Activated CD4-positive, alpha-beta T cell treated with anti-CD3 and anti-CD28 coated beads, Interleukin-2, Interleukin-4, amounts not matched to agents 100 ng/mL and 50 ng/mL, durations not matched to agents 16 hours and 8 hours (primary cell): ENCODE results near the gene SLX9.
"Not testable (repeated sequence)": the region's sequence is repeated elsewhere in the genome, so short reads cannot be mapped to it uniquely, and the experiment has no call there.

Experiments
- DNase-seq: peaks from one replicate; pipeline ENCODE4 v3.0.0-alpha.2; 2020; ENCODE audit warnings: low spot score

The SLX9 gene

DNA sequence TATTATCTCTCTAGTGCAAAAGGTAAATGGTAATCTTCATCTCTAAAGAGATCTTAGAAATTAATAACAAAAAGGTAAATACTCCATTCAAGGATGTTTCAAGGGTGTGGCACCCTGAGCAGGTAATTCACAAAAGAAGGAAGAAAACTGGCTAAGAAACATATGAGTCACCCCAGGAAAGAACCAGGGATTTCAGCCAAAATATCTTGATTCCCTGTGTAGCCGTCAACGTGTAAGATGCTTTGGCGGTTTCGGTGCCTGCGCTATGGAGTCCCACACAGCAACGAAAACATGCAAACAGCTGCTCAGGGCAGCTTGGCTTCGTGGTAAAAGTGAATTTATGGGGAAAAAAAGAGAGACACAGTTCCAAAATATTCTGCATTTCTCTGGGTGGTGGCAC is 22.9 kb upstream of the SLX9 start:
- DNase-seq = no peak

DNA sequence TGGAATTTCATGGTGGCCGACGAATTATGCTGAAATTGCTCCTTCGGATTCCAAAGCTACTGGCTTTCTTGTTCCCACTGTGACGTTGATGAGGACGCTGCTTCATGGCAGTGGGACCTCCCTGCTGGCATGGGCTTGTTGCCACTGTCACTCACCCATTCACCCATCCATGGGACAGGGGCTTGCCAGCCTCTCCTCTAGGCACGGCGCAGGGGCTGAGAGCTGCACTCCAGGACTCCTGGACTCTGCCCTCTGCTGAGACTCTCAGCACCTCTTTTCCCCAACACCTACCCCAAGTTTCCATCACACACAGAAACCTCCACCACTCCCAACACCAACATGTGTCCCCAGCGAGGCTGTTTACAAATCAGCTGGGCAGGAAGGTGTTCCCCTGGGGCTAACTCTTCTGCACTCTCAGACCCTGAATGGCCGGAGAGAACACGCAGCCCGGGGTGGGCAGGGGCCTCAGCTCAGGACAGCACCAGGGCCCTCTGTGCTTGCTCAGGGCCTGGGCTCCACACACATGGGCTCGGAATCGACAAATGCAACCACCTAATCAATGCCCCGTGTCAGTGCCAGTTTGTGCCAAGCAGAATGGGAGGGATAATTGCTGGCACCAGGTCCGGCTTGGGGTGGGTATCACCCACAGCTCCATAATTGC is 22.3 kb upstream of the SLX9 start:
- DNase-seq = no peak

DNA sequence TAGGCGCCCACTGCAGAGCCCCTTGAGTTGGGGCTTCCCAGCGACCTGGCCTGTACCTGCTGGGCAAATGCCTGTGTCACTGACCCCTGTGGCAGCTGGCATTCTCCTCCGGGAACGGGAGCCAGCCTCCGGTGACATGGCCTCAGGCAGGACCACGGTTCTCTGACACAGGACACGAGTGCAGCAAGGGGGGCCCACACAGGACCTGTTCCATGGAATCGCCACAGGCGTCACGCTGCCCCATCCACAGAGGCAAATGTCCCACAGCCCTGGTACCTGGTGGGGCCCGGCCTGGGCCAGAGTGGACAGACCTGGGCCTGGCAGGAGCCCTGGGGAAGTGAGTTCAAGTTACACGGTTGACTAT is 21.7 kb upstream of the SLX9 start:
- DNase-seq = no peak

DNA sequence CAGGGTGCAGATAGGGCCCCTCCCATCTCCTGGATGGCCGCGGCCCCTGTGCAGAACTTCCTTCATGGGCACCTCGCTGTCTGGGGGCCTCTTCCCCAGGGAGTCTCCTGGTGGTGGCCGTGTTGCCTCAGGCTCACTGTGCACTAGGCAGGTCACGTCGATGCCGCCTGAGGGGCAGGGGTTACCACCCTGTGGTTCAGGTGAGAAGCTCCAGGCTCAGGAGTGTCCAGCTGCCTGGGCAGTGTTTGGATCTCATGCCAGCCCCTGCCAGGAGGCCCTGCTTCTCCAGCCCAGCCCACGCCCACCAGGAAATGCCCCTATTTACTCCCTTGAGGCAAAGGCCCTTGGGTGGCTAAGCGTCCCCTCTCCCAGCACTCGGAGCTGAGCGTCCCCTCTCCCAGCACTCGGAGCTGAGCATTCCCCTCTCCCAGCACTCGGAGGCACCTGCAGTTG is 21.2 kb upstream of the SLX9 start:
- DNase-seq = no peak

DNA sequence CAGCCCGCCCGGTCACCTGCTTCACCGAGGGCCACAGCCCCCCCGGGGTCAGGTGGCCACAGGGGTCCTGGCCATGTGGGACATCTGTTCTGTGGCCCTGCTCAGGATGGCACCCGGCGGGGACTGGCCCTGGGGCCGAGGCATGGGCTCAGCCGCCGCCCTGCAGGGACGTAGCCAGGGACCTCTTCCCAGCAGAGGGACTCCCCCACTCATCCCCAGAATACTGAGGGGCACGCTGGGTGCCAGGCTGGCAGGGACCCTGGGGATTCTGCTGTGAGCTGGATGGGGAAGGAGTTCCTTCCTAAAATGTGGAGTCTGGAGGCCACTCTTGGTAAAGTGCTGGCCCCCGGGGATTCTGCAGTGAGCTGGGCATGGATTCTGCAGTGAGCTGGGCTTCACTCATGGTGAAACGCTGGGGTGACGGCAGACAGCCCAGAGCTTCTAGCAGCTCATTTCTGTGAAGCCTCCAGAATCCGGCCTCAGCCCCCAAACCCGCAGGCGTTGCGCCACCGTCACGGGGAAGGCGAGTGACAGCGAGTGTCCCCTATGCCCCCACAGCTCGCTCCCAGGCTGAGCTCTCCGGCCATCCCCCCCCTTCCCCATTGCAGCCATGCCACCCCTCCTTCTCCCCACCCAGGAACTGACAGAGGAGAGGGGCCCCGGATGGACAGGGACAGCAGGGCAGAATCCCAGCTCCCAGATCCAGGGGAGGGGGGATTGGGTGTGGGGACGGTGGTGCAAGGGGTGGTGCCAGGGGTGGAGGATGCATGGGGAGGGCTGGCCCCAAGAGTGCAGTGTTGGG is 20.5 kb upstream of the SLX9 start:
- DNase-seq = no peak

DNA sequence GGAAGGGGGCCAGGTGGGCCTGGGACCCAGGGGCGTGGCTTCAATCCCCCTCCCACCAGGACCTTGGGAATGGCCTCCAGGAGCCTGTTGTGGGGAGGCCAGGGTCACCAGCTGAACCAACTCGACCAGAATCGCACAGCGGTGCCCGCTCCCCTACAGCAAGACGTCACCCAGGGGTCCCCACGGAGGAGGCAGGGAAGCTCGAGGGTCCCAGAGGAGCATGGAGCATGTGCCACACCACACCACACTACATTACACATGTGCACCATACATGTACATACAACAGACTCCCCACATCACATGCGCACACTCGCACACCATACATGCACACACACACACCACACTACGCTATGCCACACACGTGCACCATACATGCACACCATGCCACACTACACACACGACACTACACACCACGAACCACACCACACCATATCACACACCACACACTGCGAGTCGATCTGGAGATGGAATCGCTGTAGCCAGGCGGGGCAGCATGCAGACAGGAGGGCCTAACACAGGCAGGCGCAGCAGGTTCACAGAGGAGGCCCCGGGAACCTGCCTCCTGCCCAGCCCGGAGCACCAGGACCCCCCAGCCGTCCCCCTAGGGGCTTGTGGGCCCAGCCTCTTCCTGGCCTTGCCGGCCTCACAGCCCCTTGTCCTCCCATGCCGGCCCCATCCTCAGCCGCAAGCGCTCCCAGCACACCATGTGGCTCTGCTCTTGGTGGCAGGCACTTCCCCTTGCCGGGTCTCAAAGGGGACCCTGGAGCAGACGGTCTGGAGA is 19.7 kb upstream of the SLX9 start:
- no peak for DNase-seq

DNA sequence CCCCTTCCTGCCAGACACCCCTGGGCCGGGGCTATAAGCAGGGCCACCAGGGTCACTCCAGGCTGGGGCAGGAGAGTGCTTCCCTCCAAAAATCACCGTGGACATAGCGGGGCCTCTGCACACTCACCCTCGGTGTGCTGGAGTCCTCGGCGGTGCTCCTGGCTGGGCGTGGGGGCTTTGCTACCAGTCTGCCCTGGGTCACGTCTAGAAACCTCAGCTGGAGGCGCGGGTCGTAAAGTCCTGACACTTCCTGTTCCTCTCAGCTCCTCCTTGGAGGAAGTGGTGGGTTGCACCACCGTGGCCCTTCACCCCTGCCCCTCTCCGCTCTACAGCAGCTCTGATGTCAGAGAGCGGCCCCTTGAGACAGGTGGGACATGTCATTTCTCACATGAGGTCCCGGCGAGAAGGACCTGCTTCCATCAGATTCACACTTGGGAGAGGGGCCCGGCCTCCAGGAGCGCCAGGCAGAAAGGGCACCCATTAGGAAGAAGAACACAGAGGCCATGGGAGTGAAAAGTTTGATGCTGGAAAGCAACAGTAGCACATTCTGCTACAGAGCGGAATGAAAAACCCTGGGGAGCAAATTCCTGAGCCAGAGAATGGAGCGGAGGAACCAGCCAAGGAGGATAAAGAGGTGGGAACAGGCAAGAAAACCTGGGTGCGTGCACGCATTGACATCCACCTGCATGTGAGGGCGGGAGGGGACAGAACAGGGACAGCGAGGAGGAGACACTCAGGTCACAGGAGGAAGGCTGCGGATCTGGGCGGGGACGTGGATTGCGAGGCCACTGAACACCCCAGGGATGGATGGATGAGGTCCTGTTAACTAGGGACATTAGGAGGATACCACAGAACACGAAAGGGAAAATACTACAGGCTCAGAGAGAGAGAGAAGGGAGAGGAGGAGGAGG is 18.9 kb upstream of the SLX9 start, which contains the start of gene ITGB2:
ITGB2 (minus strand) TSS at position 206 of the 911 bp plus-strand sequence. CDS start 10,117 bp downstream, outside the sequence.
- peak; percentile 84 for DNase-seq

DNA sequence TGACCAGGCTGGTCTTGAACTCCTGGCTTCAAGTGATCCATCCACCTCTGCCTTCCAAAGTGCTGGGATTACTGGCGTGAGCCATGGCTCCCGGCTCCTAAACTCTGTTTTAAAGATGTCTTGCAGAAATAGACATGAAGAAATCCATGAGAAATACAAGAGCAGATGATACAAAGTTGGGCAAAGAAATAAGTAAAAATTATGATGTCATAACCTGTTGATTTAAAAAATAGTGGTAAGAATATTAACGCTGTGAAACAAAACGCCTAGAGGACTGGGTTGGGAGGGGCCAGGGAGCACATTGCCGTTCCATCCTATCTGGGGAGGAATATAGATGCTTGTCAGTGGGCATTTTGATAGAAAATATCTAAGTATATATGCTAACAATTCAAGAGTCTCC is 17.9 kb upstream of the SLX9 start:
- DNase-seq = no peak

DNA sequence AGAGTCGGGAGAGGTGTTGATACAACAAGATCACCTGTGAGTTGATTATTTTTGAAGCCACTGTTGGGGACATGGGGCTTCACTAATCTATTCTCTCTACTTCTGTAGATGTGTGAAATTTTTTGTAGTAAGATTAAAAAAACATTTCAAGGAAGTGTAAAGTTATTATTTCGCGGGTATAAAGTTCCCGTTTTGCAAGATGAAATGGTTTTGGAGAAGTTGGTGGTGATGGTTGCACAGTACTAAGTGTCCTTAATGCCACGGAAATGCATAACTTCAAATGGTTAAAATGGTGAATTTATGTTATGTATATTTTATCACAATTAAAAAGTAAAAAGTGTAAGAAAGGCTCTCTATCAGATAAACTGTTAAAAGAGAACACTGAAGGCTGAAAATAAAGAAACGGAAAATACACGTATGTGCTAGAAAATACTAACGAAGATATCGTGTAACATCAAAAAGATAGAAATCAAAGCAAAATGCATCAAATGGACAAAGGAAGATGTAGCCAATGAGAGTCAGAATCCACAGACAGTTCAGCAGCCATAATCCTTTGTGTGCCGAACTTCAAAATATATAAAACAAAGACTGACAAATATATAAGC is 16.2 kb upstream of the SLX9 start:
- DNase-seq = no peak

DNA sequence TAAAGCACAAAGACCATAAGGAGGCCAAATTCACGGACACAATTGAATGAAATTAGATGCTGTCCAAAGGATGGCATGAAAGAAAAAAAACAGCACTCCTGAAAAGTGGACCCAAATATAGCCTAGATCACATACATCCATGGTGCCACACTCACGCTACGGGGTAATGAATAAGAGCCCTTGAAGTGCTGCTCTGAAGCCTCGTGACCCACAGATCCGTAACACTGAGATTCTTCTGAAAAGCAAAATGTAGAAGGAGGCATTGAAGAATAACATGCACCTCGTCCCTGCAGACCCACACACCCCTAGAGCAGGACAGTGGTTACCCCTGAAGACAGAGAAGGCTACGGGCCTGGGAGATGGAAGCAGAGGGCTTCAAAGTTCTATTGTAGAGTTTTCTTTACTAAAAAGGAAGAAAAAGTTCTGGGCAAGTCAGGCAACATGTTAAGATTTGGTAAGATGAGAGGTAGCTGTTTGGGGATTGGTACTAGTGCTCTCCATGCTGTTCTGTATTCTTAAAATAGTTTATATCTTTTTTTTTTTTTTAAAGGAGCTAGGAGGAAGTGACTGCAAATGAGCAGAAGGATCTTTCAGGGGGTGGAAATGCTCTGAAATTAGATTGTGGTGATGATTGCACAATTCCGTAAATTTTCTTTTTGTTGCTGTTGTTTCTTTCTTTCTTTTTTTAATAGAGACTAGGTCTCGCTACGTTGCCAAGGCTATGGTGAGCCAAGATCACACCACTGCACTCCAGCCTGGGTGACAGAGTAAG is 15.0 kb upstream of the SLX9 start:
- no peak for DNase-seq

DNA sequence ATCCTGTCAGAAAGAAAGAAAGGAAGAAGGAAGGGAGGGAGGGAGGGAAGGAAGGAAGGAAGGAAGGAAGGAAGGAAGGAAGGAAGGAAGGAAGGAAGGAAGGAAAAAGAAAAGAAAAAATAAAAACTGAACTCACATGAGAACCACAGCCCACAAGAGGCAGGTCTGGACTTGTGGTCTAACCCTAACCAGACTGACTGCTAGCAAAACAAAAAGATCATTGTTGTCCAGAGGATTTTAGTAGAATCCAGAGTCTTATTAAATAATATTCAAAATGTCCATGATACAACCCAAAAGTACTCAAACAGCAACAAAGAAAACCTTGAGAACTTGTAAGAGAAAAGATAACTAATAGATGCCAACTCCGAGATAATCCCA is 14.5 kb upstream of the SLX9 start:
- no peak for DNase-seq

DNA sequence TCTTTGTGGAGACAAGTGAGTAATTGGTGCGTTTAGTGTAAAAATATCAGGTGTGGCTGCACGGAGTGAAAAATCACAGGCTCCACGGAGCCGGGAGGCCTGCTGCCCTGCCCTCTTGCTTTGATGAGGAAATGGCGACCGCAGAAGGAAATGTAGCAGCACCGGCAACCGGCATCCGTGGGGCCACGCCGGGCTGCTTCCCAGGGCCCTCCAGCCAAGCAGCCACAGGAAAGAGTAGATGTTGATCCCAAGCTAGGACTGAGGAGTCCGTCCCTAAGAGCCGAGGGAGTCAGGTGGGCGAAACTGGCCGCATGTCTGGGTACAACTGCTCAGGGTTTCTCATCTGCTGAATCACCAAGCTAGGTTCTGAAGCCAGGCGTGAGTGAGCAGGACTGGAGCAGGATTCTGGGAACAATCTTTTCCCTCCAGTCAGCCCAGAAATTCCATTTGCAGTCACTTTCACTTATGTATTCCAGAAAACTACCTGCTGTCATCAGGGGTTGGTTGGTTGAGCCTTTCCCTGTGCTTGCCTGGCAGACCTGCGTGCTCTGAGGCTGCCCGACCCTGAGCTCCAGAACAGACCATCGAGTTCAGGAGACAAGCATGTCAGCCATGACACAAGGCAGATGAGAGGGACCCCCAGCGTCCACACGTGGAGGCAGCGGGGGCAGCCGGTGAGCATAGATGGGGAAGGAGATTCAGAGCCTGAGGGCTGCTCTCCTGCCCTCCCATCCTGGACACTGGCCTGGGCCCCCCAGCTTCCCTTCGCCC is 13.3 kb upstream of the SLX9 start:
- DNase-seq = peak; percentile 50

DNA sequence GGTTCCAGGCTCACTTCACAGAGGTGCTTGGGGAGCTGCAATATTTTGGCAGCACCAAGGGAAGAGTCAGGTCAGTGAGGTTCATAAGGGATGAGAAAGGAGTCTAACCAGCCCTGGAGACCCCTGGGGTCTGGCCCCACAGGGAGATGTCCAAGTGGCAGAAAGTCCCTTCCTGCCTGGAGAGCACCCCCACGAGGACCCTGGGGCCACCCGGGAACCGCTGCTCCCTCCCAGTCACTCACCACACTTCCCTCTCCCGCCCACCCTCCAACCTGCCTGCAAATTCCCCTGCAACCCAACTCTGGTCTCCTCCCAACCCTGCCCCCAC is 12.6 kb upstream of the SLX9 start:
- no peak for DNase-seq

DNA sequence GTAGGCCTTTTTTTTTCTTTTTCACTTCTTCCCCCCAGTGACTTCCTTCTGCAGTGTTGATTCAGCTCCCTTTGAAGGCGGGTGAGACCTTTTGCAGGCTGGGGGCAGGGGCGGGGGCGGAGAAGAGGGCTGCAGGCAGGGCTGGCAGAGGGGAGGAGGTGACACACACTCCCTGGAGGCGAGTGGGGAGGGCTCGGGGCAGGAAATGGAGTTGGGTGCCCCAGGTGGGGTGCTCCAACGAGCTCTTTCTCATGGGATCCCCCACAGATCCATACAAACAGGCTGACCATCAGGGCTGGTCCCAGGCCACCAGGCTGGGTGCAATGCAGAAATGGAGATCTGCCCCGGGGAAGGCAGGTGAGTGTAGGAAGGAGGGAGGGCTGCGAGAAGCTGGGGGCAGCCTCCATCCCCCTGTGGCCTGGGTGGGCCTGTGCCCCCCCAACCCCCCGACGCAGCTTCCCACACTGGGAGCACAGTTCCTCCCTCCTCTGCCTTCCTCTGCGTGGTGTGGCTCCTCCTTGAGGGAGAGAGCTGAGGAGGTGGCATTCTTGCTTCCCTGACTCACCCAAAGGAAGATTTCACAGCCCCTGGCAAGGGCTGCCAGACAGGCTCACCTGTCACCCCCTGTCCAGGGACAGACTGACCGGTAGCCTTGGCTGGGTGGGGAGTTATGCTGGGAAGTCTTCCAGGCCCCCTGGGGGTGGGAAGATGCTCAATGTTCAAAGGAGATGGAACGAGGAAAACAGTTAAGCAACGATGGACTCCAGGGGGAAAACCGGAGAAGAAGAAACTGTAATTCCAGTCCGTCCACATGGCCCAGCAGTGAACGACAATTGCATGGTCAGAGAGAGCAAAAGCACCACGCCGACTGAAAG is 12.0 kb upstream of the SLX9 start:
- DNase-seq = peak; percentile 89

DNA sequence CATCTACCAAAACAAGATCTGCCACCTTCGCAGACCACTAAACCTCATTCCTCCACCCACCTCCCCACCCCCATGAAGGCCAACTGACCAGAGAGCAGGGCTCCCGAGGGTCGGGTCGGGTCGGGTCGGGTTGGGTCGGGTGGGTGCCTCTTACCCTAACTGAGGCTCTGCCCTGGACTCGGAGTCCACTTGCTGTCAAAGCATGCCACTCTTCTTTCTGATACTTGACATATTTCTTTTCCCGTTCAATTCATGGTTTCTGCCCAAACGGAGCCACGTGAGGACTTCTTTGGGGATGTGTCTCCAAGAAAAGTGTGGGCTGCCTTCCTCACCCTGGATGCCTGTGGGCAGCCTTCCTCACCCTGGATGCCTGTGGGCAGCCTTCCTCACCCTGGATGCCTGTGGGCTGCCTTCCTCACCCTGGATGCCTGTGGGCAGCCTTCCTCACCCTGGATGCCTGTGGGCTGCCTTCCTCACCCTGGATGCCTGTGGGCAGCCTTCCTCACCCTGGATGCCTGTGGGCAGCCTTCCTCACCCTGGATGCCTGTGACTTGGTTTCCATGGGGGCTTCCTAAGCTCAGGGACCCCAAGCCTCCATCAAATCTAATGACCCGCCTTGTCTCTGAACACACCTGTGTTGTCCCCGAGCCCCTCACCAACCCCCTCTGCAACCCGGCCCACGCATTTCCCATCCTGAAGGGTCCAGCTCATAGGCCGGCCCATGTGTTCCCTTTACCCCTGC is 11.2 kb upstream of the SLX9 start:
- DNase-seq = not testable (repeated sequence)

DNA sequence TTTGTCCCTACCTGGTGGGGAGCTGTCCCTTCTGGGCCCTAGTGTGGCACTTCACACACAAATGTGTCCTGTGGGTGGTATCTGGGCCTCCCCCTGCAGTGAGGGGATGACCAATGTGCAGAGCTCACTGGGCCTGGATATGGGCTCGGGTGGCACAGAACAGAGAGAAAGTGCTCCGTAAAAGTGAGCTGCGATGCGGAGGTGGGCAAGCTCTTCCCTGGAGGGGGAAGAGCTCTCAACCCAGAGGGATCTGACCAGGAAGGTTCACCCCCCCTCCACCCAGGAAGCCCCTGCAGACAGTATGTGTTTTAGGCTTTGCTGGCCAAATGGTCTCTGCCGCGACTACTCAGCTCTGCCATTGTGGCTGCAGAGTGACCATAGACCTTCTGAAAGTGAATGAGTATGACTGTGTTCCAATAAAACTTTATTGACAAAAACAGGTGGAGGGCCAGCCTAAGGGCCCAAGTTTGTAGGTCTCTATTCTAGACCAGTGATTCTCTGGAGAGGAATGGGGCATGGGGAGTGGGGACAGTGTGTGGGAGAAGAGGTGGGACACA is 10.5 kb upstream of the SLX9 start:
- no peak for DNase-seq

DNA sequence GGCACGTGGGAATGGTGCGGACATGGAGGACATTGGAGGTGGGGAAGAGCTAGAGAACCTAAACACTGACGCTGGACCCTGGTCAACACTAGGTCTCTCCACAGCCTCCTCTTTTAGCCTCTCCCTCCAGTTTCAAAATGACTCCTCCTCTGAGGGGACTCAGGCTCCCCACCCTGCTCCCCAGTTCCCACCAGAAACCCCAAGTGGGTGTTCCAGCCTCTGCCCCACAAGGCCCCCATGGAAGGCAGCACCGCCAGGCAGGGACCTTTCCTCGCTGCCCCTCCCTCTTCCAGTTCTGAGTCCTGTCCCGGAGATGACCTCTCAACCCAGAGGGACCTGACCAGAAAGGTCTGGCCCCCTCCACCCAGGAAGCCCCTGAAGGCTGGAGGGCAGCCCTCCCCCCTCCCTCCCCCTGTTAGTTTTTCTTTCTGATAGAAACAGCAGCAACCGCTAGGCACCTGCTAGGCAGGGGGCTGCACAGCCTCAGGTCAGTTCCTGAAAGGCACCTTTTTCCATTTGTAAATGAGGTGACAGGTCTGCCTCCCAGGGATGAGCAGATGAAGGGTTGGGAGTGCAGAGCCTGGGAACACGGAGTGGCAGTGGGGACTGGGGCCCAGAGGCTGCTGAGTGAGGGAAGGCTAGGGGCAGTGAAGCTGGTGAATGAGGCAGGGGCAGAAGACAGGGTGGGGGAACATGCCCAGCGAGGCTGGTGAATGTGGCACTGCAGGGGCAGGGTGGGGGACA is 9.9 kb upstream of the SLX9 start:
- no peak for DNase-seq
